ENCODE results near the gene FIGNL1. TPM values are rescaled to one million over a fixed set of nuclear protein-coding genes. Genes with fewer than 3 reads are reported as not detected.

FIGNL1 gene
- total RNA-seq, 1 donor from 2014 or later = 12.4 TPM

DNA sequence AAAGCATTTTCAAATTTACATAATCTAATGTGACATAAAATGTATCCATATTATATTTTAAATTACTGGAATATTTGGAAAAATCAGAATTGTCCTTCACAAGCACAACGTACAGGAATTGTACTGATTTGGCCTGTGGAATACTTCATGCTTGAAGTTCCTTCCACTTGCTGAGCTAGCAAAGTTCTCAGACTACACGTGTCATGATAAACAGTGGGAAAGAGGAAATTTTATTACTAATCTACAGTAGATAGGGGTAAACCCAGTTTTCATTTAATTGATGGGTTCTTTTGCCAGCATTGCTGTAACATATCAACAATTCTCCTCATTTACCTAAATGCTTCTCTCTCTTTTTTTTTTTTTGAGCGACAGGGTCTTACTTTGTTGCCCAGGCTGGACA, 45.6 kb upstream of the FIGNL1 start:
- peaks cover 6% of the 10 kb centered on the region for H3K27me3 ChIP-seq (ENCODE audit: control insufficient read depth, insufficient read depth, low read length)
- no peak for FAIRE-seq
- no peak for TF ChIP-seq CTCF (IDR thresholded peaks at IDR 0.05; ENCODE audit: insufficient read depth, low read length, severe bottlenecking)
- no peak for DNase-seq (ENCODE audit: low read depth)
- no peaks in the 10 kb centered on the region for H3K36me3 ChIP-seq (ENCODE audit: control insufficient read depth, insufficient read depth, low read length)
- H3K4me3 ChIP-seq (ENCODE audit: low read depth, low read length) = no peak overlapping the region

GRCh38 chr7:50492770-50493519, 42.8 kb upstream of the FIGNL1 start:
- Histone ChIP-seq H3K36me3 (ENCODE audit: control insufficient read depth, insufficient read depth, low read length) (no peaks in the 10 kb centered on the region), H3K4me3 (ENCODE audit: low read depth, low read length) (no peak overlapping the region), H3K27me3 (ENCODE audit: control insufficient read depth, insufficient read depth, low read length) (peaks cover 6% of the 10 kb centered on the region)
- no peak for FAIRE-seq
- DNase-seq (ENCODE audit: low read depth) = no peak
- TF ChIP-seq CTCF (IDR thresholded peaks at IDR 0.05; ENCODE audit: insufficient read depth, low read length, severe bottlenecking) = no peak

GRCh38 chr7:50491943-50492342, 41.8 kb upstream of the FIGNL1 start:
- Histone ChIP-seq H3K4me3 (ENCODE audit: low read depth, low read length) (no peak overlapping the region), H3K27me3 (ENCODE audit: control insufficient read depth, insufficient read depth, low read length) (peaks cover 2% of the 10 kb centered on the region), H3K36me3 (ENCODE audit: control insufficient read depth, insufficient read depth, low read length) (no peaks in the 10 kb centered on the region)
- TF ChIP-seq CTCF (IDR thresholded peaks at IDR 0.05; ENCODE audit: insufficient read depth, low read length, severe bottlenecking) = no peak
- DNase-seq (ENCODE audit: low read depth) = no peak
- FAIRE-seq = no peak

DNA sequence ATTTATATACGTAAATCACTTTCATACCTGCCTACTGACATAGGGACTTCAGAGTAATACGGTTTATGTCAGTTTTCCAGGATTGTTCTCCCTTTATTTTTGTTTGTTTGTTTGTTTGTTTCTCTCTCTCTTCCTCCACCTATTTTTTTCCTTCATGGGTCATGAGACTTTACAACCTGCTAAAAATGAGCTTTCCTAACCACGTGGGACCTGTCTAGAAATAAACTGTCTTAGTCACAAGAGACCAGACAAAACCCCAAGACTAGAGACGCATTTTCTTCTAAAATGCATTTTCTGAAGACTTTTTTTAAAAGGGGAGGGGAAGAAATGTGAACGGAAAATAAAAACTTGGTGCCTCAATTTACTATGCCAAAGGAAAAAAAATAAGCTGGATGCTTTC, 41.1 kb upstream of the FIGNL1 start:
- no peak for DNase-seq (ENCODE audit: low read depth)
- no peak overlapping the region for H3K4me3 ChIP-seq (ENCODE audit: low read depth, low read length)
- no peak for FAIRE-seq
- peaks cover 2% of the 10 kb centered on the region for H3K27me3 ChIP-seq (ENCODE audit: control insufficient read depth, insufficient read depth, low read length)
- no peaks in the 10 kb centered on the region for H3K36me3 ChIP-seq (ENCODE audit: control insufficient read depth, insufficient read depth, low read length)
- TF ChIP-seq CTCF (IDR thresholded peaks at IDR 0.05; ENCODE audit: insufficient read depth, low read length, severe bottlenecking) = no peak

DNA sequence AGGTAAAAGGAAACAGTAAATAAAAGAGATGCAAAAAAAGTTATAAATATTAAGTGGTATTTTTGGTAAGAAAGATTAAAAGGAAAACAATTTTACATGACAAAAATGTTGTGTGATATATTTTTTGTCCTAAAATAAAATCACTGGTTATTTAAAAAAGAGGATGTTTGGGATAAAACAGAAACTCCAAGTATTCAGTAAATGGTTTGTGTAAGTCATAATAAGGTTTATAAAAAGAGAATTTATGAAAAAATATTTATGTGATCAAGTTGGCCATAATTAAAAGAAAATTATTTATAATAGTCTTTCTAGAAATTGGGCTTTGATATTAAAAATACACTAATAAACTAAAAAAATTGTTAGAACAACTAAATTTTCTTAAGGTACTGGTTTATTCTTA, 38.2 kb upstream of the FIGNL1 start:
- Histone ChIP-seq H3K4me3 (ENCODE audit: low read depth, low read length) (no peak overlapping the region), H3K36me3 (ENCODE audit: control insufficient read depth, insufficient read depth, low read length) (no peaks in the 10 kb centered on the region), H3K27me3 (ENCODE audit: control insufficient read depth, insufficient read depth, low read length) (no peaks in the 10 kb centered on the region)
- FAIRE-seq (no peak), DNase-seq (ENCODE audit: low read depth) (no peak)
- no peak for TF ChIP-seq CTCF (IDR thresholded peaks at IDR 0.05; ENCODE audit: insufficient read depth, low read length, severe bottlenecking)

DNA sequence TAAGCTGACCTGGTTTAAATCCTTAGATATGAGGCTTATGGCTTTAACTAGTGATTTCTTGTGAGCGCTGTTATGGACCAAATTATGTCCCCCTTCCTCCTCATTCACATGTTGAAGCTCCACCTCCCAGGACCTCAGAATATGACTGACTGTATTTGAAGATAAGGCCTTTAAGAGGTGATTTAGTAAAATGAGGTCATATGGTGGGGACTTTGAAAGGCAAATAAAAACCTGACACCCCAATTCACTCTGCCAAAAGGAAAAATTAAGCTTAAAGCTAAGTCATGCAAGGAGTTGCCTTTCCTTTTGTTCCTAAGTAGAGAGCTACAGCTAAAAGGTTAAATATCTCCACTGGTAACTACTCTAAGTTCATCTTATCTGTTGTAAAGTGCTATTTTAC, 36.4 kb upstream of the FIGNL1 start:
- Histone ChIP-seq H3K36me3 (ENCODE audit: control insufficient read depth, insufficient read depth, low read length) (no peaks in the 10 kb centered on the region), H3K4me3 (ENCODE audit: low read depth, low read length) (no peak overlapping the region), H3K27me3 (ENCODE audit: control insufficient read depth, insufficient read depth, low read length) (no peaks in the 10 kb centered on the region)
- TF ChIP-seq CTCF (IDR thresholded peaks at IDR 0.05; ENCODE audit: insufficient read depth, low read length, severe bottlenecking) = no peak
- no peak for DNase-seq (ENCODE audit: low read depth)
- FAIRE-seq = no peak

Data from bronchial epithelial cell (primary cell).